HG03039 (cell line): Measurements from ENCODE around the gene HIBADH.

Experiments used
- ATAC-seq: cut with Tn5 transposase; IDR thresholded peaks from one replicate; pipeline ENCODE4 v1.9.1; 2021; ENCODE audit warnings: mild to moderate bottlenecking, moderate library complexity; ENCODE audit not compliant: unreplicated experiment

HIBADH gene

GRCh38 chr7:27554826-27555225 lies 107.9 kb downstream of the HIBADH start:
- ATAC-seq = no peak

- no peak for ATAC-seq
Observed at GRCh38 chr7:27553273-27553672, 109.4 kb downstream of the HIBADH start.

DNA sequence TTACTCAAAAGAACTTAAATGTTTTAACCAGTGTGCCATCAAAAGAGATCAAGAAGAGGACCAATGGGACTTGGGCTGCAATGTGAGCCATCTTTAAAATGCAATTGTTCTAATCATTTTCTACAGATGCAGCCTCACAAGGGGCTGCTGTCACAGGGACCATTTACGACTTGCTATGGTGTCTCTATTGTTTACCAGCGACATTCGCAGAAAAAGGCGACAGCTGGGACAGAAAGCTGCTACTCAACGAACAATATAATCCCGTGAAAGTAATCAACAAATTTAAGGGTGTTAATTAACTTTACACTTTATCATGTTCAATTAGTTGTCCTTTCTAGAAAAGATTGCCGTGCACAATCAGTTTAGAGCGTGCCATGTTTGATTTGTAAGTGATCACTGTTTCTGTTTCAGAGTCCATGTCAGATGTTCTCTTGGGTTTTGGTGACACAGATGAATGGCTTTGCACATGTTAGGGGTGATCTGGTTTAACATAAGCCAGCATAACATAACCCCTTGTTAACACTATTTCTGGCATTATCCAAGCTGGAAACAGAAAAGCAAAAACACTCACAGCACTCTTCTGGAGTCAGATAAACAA lies 110.8 kb downstream of the HIBADH start:
- ATAC-seq = no peak

DNA sequence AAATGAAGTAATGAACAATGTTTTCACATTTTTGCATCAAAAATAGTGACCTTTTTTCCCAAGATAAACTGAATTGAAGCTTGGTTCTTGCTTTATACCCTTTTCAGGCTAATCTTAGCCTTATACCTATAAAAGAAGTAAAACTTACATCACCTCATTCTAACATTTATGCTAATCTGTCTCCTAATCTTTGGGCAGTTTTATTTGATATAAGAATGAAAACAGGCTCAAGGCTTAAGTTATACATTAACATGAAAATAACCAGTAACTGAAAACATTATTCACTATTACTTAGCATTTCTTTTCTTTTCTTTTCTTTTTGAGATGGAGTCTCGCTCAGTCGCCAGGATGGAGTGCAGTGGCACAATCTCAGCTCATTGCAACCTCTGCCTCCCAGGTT lies 113.1 kb downstream of the HIBADH start:
- no peak for ATAC-seq

- no peak for ATAC-seq
Observed at GRCh38 chr7:27548304-27548703, 114.4 kb downstream of the HIBADH start.

- ATAC-seq = no peak
Observed at GRCh38 chr7:27547401-27547800, 115.3 kb downstream of the HIBADH start.

DNA sequence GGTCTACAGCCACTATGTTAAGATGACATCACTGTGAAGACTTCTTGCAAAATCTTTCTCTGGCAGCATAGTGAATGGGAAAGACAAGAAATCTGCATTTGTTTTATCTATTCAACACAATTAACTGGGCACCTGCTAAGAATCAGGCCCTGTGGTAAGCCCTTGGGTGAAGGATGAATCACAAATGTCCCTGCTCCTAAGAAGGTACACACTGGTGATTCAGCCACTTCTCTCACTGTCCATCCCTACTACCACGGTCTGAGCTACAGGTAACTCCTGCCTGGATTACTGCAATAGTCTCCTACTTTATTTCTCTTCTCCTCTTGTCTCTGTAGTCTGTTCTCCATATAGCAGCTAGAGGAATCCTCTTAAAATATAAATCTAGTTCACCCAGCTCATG lies 116.1 kb downstream of the HIBADH start:
- ATAC-seq = no peak

DNA sequence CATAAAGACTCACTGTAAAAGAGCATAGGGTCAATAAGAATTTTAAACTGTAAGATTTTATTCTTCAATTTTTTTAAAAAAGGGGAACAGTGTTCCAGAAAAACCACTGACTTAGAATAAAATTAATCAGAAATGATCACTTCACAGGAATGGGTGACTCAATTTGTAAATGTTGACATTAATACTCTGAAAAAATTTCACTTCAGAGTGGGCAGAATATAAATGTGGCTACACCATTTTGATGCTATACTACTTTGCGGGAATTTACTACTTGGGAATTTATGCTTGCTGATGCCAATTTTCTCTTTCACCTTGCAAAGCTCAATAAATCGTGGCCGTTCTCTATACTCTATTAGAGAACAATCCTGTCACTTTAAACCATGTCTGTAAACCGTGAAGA lies 126.9 kb downstream of the HIBADH start:
- no peak for ATAC-seq

- no peak for ATAC-seq
Observed at GRCh38 chr7:27533652-27534081, 129.0 kb downstream of the HIBADH start.

GRCh38 chr7:27532314-27532713 lies 130.4 kb downstream of the HIBADH start:
- ATAC-seq = no peak

DNA sequence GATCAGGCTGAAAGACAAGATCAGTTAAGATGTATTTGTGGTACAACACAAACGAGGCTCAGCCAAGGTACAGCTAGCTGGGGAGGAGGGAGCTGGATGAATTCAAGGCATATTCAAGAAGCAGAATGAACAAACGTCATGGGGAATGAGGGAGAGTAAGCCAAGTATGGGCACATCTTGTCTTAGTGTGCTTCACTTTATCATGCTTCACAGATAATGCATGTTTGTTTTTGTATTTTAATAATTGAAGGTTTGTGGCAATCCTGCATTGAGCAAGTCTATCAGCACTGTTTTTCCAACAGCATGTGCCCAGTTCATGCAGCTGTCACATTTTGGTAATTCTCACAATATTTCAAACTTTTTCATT lies 135.4 kb downstream of the HIBADH start:
- no peak for ATAC-seq

- no peak for ATAC-seq
Observed at GRCh38 chr7:27526611-27527347, 135.9 kb downstream of the HIBADH start.

DNA sequence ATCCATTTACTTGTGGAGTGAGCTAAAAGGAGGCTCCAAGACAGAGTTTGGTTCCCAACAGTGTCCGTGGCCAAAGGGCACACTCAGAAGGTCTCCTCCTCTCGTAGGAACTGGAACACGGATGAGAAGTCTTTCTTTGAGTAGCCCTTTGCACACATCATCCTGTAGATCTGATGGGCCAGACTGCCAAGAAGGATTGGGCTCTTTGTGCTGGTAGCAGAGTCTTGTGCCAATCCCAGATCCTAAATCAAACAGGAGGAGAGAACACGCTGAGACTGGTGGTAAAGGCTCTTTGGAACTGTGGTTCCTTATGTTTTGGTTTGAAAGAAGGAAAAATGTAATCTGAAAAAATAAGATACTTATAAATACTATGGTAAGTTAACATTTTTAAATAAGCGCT lies 136.6 kb downstream of the HIBADH start:
- ATAC-seq = no peak

- no peak for ATAC-seq
Observed at GRCh38 chr7:27523321-27523720, 139.4 kb downstream of the HIBADH start.

GRCh38 chr7:27522566-27522965 lies 140.1 kb downstream of the HIBADH start:
- no peak for ATAC-seq

GRCh38 chr7:27520815-27521790 lies 141.6 kb downstream of the HIBADH start:
- ATAC-seq = no peak

GRCh38 chr7:27519793-27520469 lies 142.8 kb downstream of the HIBADH start:
- no peak for ATAC-seq

- ATAC-seq = no peak
Observed at GRCh38 chr7:27518561-27519350, 143.9 kb downstream of the HIBADH start.

GRCh38 chr7:27516421-27516820 lies 146.3 kb downstream of the HIBADH start:
- no peak for ATAC-seq

- no peak for ATAC-seq
Observed at GRCh38 chr7:27515933-27516332, 146.8 kb downstream of the HIBADH start.
